Measurements from ENCODE around the gene RAB6A. TPM values are rescaled to one million over a fixed set of nuclear protein-coding genes. Genes with fewer than 3 reads are reported as not detected.
"Not testable (repeated sequence)": the region's sequence is repeated elsewhere in the genome, so short reads cannot be mapped to it uniquely, and the experiment has no call there.

Gene RAB6A
- total RNA-seq, 1 experiment from 2014 or later = 40.9 TPM

DNA sequence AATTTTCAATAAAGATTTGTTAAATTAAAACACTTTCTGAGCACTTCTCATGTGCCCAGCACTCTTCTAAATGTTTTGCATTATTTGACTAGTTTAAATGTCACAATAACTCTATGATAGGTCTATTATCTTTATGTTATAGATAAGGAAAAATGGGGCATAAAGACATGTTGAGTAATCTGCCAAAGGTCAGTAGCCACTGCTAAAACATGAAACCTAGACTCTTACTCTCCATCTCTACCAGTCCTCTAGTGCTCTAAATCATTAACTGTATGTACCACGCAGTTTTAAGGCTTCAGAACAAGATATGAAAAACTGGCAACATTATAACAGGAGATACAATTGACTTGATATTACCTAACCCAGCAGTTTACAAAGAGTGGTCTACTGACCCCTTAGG is 6.9 kb downstream of the RAB6A start:
- Histone ChIP-seq H3K4me1 (replicated peaks) (peaks cover 10% of the 10 kb centered on the region), H3K27ac (no peak overlapping the region), H3K9me3 (replicated peaks) (no peaks in the 10 kb centered on the region), H3K36me3 (no peaks in the 10 kb centered on the region), H3K4me3 (no peak overlapping the region), H3K27me3 (replicated peaks) (no peaks in the 10 kb centered on the region)
- DNase-seq (ENCODE audit: low read depth in 1 of 2, low spot score in 2 of 2) = no peak

DNA sequence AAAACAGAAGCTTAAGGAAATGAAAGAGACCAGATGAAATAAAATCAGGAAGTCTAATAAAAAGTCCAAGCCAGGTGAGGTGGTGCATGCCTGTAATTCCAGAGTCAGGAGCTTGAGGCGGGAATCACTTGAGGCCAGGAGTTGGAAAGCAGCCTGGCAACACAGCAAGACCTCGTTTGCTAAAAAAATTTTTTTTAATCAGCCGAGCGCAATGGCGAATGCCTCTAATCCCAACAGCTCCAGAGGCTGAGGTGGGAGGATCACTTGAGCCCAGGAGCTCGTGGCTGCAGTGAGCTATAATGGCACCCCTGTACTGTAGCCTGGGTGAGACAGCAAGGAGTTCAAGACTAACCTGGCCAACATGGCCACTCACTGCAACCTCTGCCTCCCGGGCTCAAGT is 8.0 kb downstream of the RAB6A start:
- no peaks in the 10 kb centered on the region for H3K9me3 ChIP-seq (replicated peaks)
- H3K4me1 ChIP-seq (replicated peaks) = peaks cover 5% of the 10 kb centered on the region
- no peak overlapping the region for H3K27ac ChIP-seq
- no peak overlapping the region for H3K4me3 ChIP-seq
- no peak for DNase-seq (ENCODE audit: low read depth in 1 of 2, low spot score in 2 of 2)
- H3K27me3 ChIP-seq (replicated peaks) = no peaks in the 10 kb centered on the region
- no peaks in the 10 kb centered on the region for H3K36me3 ChIP-seq

DNA sequence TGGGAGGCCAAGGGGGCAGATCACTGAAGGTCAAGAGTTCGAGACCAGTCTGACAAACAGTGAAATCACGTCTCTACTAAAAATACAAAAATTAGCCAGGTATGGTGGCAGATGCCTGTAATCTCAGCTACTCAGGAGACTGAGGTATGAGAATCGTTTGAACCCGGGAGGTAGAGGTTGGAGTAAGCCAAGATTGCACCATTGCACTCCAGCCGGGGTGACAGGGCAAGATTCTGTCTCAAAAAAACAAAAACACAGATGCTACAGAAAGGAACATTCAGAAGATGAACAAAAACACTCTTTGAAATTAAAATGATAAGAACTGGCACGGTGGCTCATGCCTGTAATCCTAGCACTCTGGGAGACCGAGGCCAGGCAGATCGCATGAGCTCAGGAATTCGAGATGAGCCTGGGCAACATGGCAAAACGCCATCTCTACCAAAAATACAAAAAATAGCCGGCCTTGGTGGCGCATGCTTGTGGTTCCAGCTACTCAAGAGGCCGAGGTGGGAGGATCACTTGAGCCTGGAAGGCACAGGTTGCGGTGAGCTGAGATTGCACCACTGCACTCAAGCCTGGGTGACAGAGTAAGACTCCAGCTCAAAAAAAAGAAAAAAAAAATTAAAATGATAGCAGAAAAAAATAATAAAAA is 8.5 kb downstream of the RAB6A start:
- no peak overlapping the region for H3K27ac ChIP-seq
- no peak for DNase-seq (ENCODE audit: low read depth in 1 of 2, low spot score in 2 of 2)

DNA sequence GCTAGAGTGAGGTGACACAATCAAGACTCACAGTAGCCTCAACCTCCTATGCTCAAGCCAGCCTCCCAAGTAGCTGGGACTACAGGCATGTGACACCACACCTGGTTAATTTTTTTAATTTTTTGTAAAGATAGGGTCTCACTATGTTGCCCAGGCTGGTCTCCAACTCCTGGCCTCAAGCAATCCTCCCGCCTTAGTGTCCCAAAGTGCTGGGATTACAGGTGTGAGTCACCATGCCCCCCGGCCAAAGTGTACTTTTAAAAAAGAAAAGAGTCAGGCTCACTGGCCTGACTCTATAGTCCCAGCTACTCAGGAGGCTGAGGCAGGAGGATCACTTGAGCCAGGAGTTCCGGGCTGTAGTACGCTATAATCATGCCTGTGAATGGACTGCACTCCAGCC is 10.0 kb downstream of the RAB6A start:
- not testable (repeated sequence) for H3K27me3 ChIP-seq (replicated peaks); H3K36me3 ChIP-seq

More for the DNA sequence above, 8.5 kb downstream of the RAB6A start:
- no peaks in the 10 kb centered on the region for H3K36me3 ChIP-seq
- no peak overlapping the region for H3K4me3 ChIP-seq
- H3K27me3 ChIP-seq (replicated peaks) = no peaks in the 10 kb centered on the region
- H3K4me1 ChIP-seq (replicated peaks) = peaks cover under 1% of the 10 kb centered on the region
- no peaks in the 10 kb centered on the region for H3K9me3 ChIP-seq (replicated peaks)

DNA sequence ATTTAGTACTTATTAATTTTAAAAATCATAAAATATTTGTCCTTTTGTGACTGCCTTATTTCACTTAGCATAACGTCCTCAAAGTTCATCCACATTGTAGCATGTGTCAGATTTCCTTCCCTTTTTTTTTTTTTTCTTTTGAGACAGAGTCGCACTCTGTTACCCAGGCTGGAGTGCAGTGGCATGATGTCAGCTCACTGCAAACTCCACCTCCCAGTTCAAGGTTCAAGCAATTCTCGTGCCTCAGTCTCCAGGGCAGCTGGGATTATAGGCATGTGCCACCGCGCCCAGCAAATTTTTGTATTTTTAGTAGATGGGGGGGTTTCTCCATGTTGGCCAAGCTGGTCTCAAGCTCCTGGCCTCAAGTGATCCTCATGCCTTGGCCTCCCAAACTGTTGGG is 10.6 kb downstream of the RAB6A start:
- H3K36me3 ChIP-seq = no peaks in the 10 kb centered on the region
- H3K9me3 ChIP-seq (replicated peaks) = no peaks in the 10 kb centered on the region
- H3K27me3 ChIP-seq (replicated peaks) = no peaks in the 10 kb centered on the region
- H3K4me3 ChIP-seq = no peak overlapping the region
- DNase-seq (ENCODE audit: low read depth in 1 of 2, low spot score in 2 of 2) = no peak
- H3K27ac ChIP-seq = no peak overlapping the region
- no peaks in the 10 kb centered on the region for H3K4me1 ChIP-seq (replicated peaks)

More for the DNA sequence above, 10.0 kb downstream of the RAB6A start:
- H3K4me1 ChIP-seq (replicated peaks); DNase-seq (ENCODE audit: low read depth in 1 of 2, low spot score in 2 of 2); H3K9me3 ChIP-seq (replicated peaks); H3K4me3 ChIP-seq; H3K27ac ChIP-seq: not testable (repeated sequence)

DNA sequence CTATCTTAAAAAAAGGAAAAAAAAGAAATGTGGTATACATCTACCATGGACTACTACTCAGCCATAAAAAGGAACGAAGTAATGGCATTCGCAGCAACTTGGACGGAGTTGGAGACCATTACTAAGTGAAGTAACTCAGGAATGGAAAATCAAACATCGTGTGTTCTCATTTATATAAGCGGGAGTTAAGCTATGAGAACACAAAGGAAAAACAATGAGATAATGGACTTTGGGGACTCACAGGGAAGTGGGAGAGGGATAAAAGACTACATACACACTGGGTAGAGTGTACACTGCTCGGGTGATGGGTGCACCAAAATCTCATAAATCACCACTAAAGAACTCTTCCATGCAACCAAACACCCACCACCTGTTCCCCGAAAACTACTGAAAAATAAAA is 11.8 kb downstream of the RAB6A start:
- no peaks in the 10 kb centered on the region for H3K4me1 ChIP-seq (replicated peaks)
- no peak for DNase-seq (ENCODE audit: low read depth in 1 of 2, low spot score in 2 of 2)
- H3K27ac ChIP-seq = no peak overlapping the region
- H3K36me3 ChIP-seq = no peaks in the 10 kb centered on the region
- H3K27me3 ChIP-seq (replicated peaks) = no peaks in the 10 kb centered on the region
- no peak overlapping the region for H3K4me3 ChIP-seq
- no peaks in the 10 kb centered on the region for H3K9me3 ChIP-seq (replicated peaks)

DNA sequence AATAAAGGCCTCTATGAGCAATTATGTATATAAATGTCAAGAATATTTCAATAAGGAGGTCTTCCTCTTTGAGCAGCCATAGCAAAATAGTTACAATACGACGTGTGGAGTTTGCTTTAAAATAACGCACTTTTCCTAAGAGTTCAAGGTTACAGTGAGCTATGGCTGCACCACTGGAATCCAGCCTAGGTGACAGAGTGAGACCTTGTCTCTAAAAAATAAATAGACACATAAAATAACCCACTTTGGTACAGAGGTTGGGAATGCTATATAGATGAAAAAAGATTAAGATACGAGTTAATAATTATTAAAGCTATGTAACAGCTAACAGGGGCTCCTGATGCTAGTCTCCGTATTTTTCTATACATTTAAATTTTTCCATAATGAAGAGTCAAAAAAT is 12.6 kb downstream of the RAB6A start:
- H3K4me1 ChIP-seq (replicated peaks) = no peaks in the 10 kb centered on the region
- no peak for DNase-seq (ENCODE audit: low read depth in 1 of 2, low spot score in 2 of 2)
- H3K27ac ChIP-seq = no peak overlapping the region

DNA sequence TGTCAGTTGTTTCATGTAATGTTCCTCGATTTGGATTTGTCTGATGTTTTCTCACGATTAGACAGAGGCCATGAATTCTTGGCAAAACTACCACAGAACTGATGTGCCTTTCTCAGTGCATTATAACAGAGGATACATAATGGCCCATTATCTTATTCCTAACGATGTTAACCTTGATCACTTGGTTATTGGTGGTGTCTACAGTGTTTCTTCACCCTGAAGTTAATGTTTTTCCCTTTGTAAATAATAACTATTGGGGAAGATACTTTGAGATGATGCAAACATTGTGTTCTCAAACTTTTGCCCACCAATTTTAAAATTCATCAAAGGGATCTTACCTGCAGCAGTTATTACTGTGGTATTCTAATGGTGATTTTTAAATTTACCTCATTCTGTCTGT is 13.1 kb downstream of the RAB6A start:
- no peak overlapping the region for H3K27ac ChIP-seq
- H3K4me1 ChIP-seq (replicated peaks) = no peaks in the 10 kb centered on the region
- H3K4me3 ChIP-seq = no peak overlapping the region
- H3K9me3 ChIP-seq (replicated peaks) = no peaks in the 10 kb centered on the region
- no peak for DNase-seq (ENCODE audit: low read depth in 1 of 2, low spot score in 2 of 2)
- no peaks in the 10 kb centered on the region for H3K27me3 ChIP-seq (replicated peaks)
- H3K36me3 ChIP-seq = no peaks in the 10 kb centered on the region

More for the DNA sequence above, 12.6 kb downstream of the RAB6A start:
- H3K4me3 ChIP-seq = no peak overlapping the region
- no peaks in the 10 kb centered on the region for H3K9me3 ChIP-seq (replicated peaks)
- H3K36me3 ChIP-seq = no peaks in the 10 kb centered on the region
- no peaks in the 10 kb centered on the region for H3K27me3 ChIP-seq (replicated peaks)

DNA sequence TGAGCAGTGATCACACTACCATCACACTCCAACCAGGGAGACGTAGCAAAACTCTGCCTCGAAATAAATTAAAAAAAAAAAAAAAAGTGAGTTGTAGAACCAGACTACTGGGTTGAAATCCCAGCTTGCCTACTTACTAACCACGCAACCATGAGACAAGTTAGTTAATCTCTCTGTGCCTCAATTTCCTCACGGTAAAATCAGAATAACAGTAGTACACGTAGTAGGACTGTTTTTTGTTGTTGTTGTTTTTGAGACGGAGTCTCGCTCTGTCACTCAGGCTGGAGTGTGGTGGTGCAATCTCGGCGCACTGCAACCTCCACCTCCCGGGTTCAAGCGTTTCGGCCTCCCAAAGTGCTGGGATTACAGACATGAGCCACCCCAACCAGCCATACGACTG is 14.2 kb downstream of the RAB6A start:
- Histone ChIP-seq H3K4me3 (no peak overlapping the region), H3K27me3 (replicated peaks) (no peaks in the 10 kb centered on the region), H3K9me3 (replicated peaks) (no peaks in the 10 kb centered on the region), H3K27ac (no peak overlapping the region), H3K36me3 (no peaks in the 10 kb centered on the region), H3K4me1 (replicated peaks) (no peaks in the 10 kb centered on the region)
- no peak for DNase-seq (ENCODE audit: low read depth in 1 of 2, low spot score in 2 of 2)

DNA sequence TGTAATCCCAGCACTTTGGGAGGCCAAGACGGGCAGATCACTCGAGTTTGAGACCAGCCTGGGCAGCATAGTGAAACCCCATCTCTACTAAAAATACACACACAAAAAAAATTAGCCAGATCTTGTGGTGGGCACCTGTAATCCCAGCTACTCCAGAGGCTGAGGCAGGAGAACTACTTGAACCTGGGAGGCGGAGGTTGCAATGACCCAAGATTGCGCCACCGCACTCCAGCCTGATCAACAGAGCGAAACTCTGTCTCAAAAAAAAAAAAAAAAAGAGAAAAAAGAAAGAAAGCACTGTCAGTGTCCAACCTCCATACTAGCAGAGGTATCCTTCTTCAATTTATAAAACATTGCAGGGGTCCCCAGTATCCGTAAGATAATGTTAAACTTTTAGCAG is 17.8 kb downstream of the RAB6A start:
- H3K27ac ChIP-seq = no peak overlapping the region
- no peaks in the 10 kb centered on the region for H3K27me3 ChIP-seq (replicated peaks)
- no peak overlapping the region for H3K4me3 ChIP-seq
- no peaks in the 10 kb centered on the region for H3K36me3 ChIP-seq
- H3K9me3 ChIP-seq (replicated peaks) = no peaks in the 10 kb centered on the region
- H3K4me1 ChIP-seq (replicated peaks) = no peaks in the 10 kb centered on the region
- no peak for DNase-seq (ENCODE audit: low read depth in 1 of 2, low spot score in 2 of 2)

DNA sequence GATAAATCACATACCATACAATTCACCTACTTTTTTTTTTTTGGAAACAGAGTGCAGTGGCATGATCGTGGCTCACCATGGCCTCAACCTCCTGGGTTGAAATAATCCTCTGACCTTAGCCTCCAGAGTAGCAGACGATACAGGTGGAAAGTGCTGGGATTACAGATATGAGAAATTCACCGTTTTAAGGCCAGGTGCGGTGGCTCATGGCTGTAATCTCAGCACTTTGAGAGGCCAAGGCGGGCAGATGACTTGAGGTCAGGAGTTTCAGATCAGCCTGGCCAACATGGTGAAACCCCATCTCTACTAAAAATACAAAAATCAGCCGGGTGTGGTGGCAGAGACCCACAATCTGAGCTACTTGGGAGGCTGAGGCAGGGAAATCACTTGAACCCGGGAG is 24.9 kb downstream of the RAB6A start:
- not testable (repeated sequence) for H3K27me3 ChIP-seq (replicated peaks); H3K27ac ChIP-seq; H3K36me3 ChIP-seq; H3K9me3 ChIP-seq (replicated peaks); H3K4me1 ChIP-seq (replicated peaks); DNase-seq (ENCODE audit: low read depth in 1 of 2, low spot score in 2 of 2); H3K4me3 ChIP-seq

DNA sequence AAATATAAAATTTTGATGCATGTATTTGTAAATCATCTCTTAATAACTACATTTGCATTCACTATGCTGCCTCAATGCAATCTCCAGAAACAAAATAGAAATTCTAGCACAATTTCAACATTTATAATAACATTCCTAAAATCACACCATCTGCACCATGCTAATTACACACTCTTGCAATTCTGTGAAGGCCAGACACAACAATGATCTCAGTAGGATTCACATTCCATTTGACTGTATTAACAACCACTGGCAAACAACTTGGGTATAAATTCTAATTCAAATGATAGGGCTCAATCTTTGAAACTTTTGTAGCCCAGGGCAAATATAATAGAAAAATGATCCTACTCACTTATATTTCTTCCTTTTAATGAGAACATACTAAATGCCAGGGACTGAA is 25.9 kb downstream of the RAB6A start:
- no peak overlapping the region for H3K27ac ChIP-seq
- no peak for DNase-seq (ENCODE audit: low read depth in 1 of 2, low spot score in 2 of 2)
- H3K9me3 ChIP-seq (replicated peaks) = no peaks in the 10 kb centered on the region
- H3K27me3 ChIP-seq (replicated peaks) = no peaks in the 10 kb centered on the region
- no peaks in the 10 kb centered on the region for H3K4me1 ChIP-seq (replicated peaks)
- no peaks in the 10 kb centered on the region for H3K36me3 ChIP-seq
- H3K4me3 ChIP-seq = no peak overlapping the region

DNA sequence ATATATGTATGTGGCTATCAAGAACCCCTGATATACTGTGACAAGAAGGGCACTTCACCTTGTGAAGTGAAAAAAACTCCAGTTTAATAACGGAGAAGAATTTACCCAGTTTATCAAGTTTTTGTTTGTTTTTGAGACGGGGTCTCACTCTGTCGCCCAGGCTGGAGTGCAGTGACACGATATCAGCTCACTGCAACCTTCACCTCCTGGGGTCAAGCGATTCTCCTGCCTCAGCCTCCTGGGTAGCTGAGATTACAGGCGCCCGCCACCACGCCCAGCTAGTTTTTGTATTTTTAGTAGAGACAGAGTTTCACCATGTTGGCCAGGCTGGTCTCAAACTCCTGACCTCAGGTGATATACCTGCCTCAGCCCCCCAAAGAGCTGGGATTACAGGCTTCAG is 26.9 kb downstream of the RAB6A start:
- H3K9me3 ChIP-seq (replicated peaks); H3K4me1 ChIP-seq (replicated peaks); H3K27me3 ChIP-seq (replicated peaks); H3K27ac ChIP-seq; H3K4me3 ChIP-seq; DNase-seq (ENCODE audit: low read depth in 1 of 2, low spot score in 2 of 2); H3K36me3 ChIP-seq: not testable (repeated sequence)

DNA sequence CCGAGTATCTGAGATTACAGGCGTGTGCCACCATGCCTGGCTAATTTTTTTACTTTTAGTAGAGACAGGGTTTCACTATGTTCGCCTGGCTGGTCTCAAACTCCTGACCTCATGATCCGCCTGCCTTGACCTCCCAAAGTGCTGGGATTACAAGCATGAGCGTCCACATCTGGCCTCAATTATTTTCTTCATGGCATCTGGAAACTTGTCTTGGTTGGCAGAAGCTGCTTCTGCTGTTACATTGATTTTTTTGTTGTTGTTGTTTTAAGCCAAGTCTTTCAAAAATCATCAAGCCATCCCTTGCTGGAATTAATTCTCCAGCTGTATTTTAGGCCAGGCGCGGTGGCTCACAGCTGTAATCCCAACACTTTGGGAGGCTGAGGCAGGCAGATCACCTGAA is 27.9 kb downstream of the RAB6A start:
- not testable (repeated sequence) for H3K4me1 ChIP-seq (replicated peaks); H3K4me3 ChIP-seq; H3K36me3 ChIP-seq; H3K9me3 ChIP-seq (replicated peaks); H3K27ac ChIP-seq; DNase-seq (ENCODE audit: low read depth in 1 of 2, low spot score in 2 of 2); H3K27me3 ChIP-seq (replicated peaks)

DNA sequence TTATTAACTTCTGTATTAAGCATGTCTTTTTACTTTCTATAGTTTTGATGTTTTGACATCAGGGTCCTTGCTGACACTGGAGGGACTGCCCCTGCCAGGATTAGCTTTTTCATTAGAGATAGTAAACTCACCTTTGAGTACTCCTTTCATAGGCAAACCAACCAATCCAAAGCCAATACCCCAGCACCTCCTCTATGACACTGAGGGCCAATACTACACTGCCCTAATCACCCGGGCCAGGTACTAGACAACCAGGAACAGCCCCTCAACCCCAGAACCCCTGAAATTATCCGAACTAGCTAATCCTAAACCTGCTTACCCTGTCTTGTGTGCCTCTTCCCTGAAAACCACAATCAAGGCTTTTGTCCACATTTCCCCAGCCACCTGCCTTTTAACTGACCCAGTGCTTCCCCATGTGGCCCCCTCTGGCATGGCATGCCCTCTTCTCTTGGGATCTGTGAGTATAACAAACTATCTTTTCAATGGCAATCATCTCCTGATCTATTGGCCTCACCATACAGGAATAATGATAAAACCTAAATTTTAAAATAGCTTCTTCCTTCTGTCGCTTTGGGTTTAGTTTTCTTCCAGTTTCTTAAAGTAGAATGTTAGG is 31.2 kb downstream of the RAB6A start:
- no peak overlapping the region for H3K27ac ChIP-seq
- no peak for DNase-seq (ENCODE audit: low read depth in 1 of 2, low spot score in 2 of 2)
- H3K4me1 ChIP-seq (replicated peaks) = no peaks in the 10 kb centered on the region

More for the DNA sequence above, 31.2 kb downstream of the RAB6A start:
- no peak overlapping the region for H3K4me3 ChIP-seq
- peaks cover 3% of the 10 kb centered on the region; the same call in 1 of the 2 replicates for H3K36me3 ChIP-seq
- H3K27me3 ChIP-seq (replicated peaks) = no peaks in the 10 kb centered on the region
- H3K9me3 ChIP-seq (replicated peaks) = no peaks in the 10 kb centered on the region
